GM21381 (cell line): ENCODE measurements around the gene SCN2B.

Source experiments
- ATAC-seq: cut with Tn5 transposase; IDR thresholded peaks from one replicate; pipeline ENCODE4 v1.9.1; 2021; ENCODE audit warnings: mild to moderate bottlenecking, moderate library complexity; ENCODE audit not compliant: unreplicated experiment

The SCN2B gene

GRCh38 chr11:118175031-118175992 is 1.1 kb downstream of the SCN2B start:
- ATAC-seq, result no peak

- ATAC-seq, result no peak
These were observed 2.4 kb downstream of the SCN2B start for GRCh38 chr11:118174006-118174567.

DNA sequence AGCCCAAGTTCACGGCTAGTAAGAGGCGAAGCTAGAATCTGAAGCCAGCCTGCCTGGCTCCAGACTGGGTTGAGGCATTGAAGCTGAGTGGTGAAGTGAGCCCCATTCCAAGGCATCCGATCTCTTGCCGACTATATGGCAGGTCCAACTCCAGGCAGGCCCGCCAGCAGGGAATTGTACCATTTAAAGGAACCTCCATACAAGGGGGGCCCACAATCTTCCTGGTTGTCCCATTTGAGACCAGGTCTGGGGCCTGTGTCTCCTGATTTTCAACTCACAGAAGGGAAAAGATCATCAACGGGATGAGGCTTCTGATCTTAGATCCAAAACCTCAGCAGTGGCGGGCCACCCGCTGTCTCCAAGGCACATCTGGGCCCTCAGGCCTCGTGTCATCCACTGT is 4.1 kb downstream of the SCN2B start:
- no peak for ATAC-seq

- no peak for ATAC-seq
These were observed 5.0 kb downstream of the SCN2B start for GRCh38 chr11:118171269-118172062.

- no peak for ATAC-seq
These were observed 5.6 kb downstream of the SCN2B start for GRCh38 chr11:118170882-118171268.

GRCh38 chr11:118170231-118170630 is 6.2 kb downstream of the SCN2B start:
- ATAC-seq, result no peak

- ATAC-seq, result no peak
These were observed 6.9 kb downstream of the SCN2B start for GRCh38 chr11:118169300-118170140.

GRCh38 chr11:118168751-118169150 is 7.7 kb downstream of the SCN2B start:
- ATAC-seq, result no peak

DNA sequence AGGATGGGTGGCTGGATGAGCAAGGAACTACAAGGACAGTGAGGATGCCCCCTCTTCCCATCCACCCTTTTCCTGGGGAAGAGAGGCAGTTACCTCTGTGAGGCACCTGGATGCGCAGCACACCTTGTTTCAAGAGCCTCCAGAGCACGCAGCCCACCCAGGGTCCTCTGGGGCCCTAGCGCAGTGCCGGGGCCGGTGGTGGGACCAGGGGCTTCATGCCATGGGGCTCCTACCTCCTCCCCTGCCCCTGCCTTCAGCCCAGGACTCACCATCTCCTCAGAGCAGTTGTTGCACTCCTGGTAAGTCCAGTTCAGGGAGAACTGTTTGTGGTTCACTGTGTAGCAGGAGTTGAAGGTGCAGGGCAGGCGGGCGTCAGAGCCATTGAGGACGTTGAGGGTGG is 8.1 kb downstream of the SCN2B start:
- no peak for ATAC-seq

DNA sequence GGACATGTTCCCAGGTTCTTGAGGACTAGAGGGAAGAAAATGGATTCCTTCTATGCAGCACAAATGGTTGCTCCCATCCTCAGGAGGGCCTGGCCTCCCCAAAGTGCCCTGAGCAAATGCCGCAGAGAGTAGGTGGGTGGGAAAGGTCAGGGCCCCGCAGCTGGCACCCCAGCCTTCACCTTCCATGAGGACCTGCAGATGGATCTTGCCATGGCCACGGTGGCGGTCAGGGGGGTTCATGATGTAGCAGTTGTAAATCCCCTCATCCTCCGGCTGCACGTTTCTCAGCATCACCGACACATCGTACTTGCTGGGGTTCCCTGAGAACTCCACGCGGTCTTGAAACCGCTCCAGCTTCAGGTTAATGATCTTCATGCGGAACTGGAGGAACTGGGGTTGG is 8.5 kb downstream of the SCN2B start:
- no peak for ATAC-seq

GRCh38 chr11:118167253-118167652 is 9.2 kb downstream of the SCN2B start:
- ATAC-seq, result no peak

DNA sequence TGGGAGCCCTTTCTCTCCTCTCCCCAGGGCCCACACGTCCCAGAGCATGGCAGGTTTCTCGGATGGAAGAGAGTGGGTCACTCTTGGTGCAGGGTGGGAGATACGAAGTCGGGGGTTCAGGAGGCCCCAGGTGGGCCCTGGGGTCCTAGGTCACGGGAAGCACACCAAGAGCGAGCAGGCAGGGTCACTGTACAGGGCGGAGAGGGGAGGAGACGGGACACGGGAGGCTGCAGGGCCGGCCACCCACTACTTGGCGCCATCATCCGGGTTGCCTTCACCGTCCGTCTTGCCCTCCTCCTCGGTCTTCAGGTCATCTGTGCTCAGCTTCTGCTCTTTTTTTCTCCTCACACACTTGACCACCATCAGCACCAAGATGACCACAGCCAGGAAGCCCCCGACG is 9.8 kb downstream of the SCN2B start:
- ATAC-seq, result no peak

DNA sequence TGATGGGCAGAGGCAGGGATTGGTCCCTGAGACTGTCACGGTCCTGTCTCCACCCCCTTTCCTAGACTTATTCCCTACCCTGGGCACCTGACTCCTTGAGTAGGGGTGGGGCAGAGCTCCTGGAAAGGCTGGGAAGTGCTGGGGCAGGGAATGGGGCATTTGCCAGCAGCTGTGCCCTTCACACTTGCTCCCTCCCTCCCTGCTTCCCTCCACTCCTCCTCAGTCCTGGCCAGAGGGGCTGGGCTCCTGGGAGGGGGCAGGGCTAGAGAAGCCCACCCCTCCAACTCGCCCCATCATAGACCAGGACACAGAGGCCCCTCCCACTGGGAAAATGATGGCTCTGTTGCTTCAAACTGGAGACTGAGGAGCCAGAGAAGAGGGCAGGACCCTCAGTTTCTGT is 11.6 kb downstream of the SCN2B start:
- no peak for ATAC-seq

DNA sequence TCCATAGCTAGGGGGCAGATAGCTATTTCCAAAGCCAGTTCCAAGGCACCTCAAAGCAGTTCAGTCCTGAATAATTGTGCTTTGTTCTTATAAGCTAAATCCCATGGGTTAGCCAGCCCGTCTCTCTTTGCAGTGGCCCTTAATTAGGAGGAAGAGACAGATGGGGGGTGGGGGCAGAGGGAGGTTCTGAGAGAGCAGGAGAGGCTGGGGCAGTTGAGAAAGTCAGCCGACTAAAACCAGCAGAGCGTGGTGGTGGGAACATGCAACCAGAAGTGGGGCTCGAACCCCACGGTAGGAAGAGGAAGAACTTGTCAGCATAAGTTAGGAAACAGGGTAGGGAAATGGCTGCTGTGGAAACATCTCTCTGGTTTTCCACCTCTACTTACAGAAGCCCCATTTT is 12.9 kb downstream of the SCN2B start:
- no peak for ATAC-seq

DNA sequence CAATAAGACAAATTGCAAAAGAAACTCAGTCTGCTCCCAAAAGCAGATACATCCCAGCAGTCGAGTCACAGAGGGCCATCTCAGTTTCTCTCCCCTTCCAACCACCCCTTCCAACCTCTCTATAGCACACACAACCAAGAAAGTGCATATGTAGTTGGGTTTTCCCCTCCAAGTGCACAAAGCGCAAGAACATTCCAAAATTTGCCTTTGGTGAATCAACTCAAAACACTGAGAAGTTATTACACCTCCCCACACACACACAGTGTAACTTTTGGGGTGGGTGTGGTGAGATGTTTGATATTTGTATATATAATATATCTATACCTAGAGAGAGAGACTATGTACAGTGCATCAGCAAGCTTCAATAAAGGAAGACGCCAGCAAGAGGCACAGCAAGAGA is 13.6 kb downstream of the SCN2B start:
- ATAC-seq, result no peak

- ATAC-seq, result no peak
These were observed 14.7 kb downstream of the SCN2B start for GRCh38 chr11:118161786-118162185.

- no peak for ATAC-seq
These were observed 19.1 kb downstream of the SCN2B start for GRCh38 chr11:118157186-118157895.

DNA sequence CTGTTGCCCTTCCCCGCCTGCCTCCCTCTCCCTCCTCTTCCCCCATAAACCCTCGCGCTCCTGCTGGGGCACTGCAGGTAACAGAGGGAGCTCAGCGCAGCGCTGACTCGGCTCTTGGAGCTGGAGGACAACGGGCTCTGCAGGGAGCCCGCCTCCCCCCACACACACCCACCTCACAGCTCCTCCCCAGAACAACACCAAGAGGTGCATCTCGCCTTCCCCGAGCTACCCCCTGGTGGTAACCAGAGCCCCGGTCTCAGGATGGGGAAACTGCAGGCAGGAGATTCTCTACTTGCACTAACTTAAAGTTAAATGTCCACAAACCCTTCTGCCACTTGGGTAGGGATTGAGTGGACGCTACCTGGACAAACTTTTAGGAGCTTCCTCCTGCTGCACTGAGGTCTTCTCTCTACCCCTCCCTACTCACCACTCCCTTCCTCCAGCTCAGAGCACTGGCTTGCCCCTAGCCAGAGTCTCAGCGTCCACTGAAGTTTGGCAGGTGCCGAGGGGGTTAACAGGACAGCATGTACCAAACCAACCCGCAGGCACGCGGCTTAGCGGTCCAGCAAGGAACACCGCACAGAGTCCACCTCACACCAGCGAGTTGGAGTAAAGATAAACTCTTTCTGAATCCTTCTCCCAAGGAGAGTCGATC is 19.8 kb downstream of the SCN2B start:
- ATAC-seq, result no peak

- no peak for ATAC-seq
These were observed 20.5 kb downstream of the SCN2B start for GRCh38 chr11:118155776-118156530.
